IPS-20b (cell line): ENCODE data around the gene SLC25A45.
"Not testable (repeated sequence)": the region's sequence is repeated elsewhere in the genome, so short reads cannot be mapped to it uniquely, and the experiment has no call there.

Experiments
- H3K27ac ChIP-seq: one replicate; pipeline ENCODE4 v1.5.1; 2013; ENCODE audit warnings: low read length
- H3K27me3 ChIP-seq: 2 replicates; pipeline ENCODE4 v1.6.1; 2013; ENCODE audit warnings: mild to moderate bottlenecking, low read length, inconsistent platforms; ENCODE audit not compliant: insufficient read depth
- H3K36me3 ChIP-seq: 2 replicates; pipeline ENCODE4 v1.6.1; 2013; ENCODE audit warnings: low read depth, mild to moderate bottlenecking, inconsistent platforms, low read length, moderate library complexity; ENCODE audit not compliant: insufficient read depth
- H3K4me1 ChIP-seq: 2 replicates; pipeline ENCODE4 v1.6.1; 2013; ENCODE audit warnings: mild to moderate bottlenecking, control low read depth, inconsistent platforms, low read length, moderate library complexity; ENCODE audit not compliant: insufficient read depth
- H3K4me3 ChIP-seq: 2 replicates; pipeline ENCODE4 v1.5.1; 2013; ENCODE audit warnings: mild to moderate bottlenecking, low read length, inconsistent platforms
- H3K9ac ChIP-seq: 2 replicates; pipeline ENCODE4 v1.6.1; 2013; ENCODE audit warnings: low read depth, mild to moderate bottlenecking, inconsistent platforms, low read length, moderate library complexity
- H3K9me3 ChIP-seq: 2 replicates; pipeline ENCODE4 v1.6.1; 2013; ENCODE audit warnings: mild to moderate bottlenecking, low read depth, low read length, inconsistent platforms; ENCODE audit not compliant: insufficient read depth

Gene SLC25A45

GRCh38 chr11:65334696-65335295 is 47.6 kb downstream of the SLC25A45 start:
- Histone ChIP-seq H3K36me3 (peaks cover 15% of the 10 kb centered on the region), H3K9ac (peak overlapping the region; percentile 96), H3K9me3 (no peaks in the 10 kb centered on the region), H3K27me3 (no peaks in the 10 kb centered on the region), H3K4me1 (peaks cover 8% of the 10 kb centered on the region), H3K27ac (no peak overlapping the region), H3K4me3 (peak overlapping the region; percentile 89)

GRCh38 chr11:65332591-65332990 is 49.9 kb downstream of the SLC25A45 start:
- not testable (repeated sequence) for H3K9ac ChIP-seq, H3K9me3 ChIP-seq, H3K27ac ChIP-seq, H3K36me3 ChIP-seq, H3K27me3 ChIP-seq, H3K4me1 ChIP-seq, H3K4me3 ChIP-seq

DNA sequence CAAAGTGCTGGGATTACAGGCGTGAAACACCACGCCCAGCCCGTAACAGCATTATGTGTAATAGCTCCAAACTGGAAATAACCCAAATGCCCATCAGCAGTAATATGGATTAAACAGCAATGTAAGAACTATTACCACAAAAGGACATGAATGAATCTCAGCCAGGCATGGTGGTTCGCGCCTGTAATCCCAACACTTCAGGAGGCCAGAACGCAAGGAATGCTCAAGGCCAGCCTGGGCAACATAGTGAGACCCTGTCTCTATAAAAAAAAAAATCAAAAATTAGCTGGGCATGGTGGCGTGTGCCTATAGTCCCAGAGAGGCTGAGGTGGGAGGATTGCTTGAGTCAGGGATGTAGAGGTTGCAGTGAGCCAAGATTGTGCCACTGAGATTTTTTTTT is 51.9 kb downstream of the SLC25A45 start:
- Histone ChIP-seq H3K4me1 (peaks cover 8% of the 10 kb centered on the region), H3K9ac (no peak overlapping the region), H3K27ac (no peak overlapping the region), H3K36me3 (no peaks in the 10 kb centered on the region), H3K4me3 (no peak overlapping the region), H3K27me3 (peaks cover 6% of the 10 kb centered on the region), H3K9me3 (no peaks in the 10 kb centered on the region)

DNA sequence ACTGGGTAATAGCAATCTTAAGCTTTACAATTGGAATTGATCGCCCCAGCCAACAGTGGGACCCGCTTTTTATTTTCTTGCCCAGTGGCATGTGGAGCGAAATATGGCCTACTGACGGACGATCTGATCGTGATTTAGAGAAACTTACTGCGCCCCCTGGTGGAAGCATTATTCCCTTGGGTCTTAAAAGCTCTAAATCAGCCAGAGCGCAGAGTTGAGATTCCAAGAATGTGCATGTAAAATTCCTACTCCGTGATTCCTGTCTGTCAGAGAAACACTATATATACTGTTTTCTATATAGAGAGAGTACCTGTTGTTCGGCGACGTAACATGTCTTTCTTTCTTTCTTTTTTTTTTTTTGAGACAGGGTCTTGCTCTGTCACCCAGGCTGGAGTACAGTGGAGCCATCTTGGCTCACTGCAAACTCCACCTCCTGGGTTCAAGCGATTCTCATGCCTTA is 52.5 kb downstream of the SLC25A45 start:
- peaks cover 6% of the 10 kb centered on the region for H3K27me3 ChIP-seq
- no peaks in the 10 kb centered on the region for H3K36me3 ChIP-seq
- no peak overlapping the region for H3K9ac ChIP-seq
- H3K27ac ChIP-seq = no peak overlapping the region
- H3K4me3 ChIP-seq = no peak overlapping the region
- H3K9me3 ChIP-seq = no peaks in the 10 kb centered on the region
- H3K4me1 ChIP-seq = peaks cover 4% of the 10 kb centered on the region

DNA sequence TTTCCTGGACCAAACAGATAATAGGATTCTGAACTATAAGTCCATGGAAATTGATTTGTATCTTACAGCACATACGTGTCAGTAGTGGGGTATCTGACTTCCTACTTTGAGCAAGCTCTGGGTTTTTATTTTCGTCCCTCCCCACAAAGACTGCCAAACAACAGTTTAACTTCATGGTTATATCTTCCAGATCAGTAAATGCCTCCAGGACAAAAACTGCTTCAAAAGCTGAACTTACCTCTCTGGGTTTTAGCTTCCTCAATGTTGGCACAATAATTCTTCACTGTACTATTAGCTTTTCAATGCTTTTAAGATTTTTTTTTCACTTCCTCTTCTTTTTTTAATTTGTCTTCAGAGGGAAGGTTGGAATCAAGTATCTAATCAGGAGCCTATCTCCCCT is 53.0 kb downstream of the SLC25A45 start:
- no peak overlapping the region for H3K27ac ChIP-seq
- no peaks in the 10 kb centered on the region for H3K4me1 ChIP-seq
- no peak overlapping the region for H3K4me3 ChIP-seq
- no peaks in the 10 kb centered on the region for H3K36me3 ChIP-seq
- H3K27me3 ChIP-seq = peaks cover 6% of the 10 kb centered on the region
- no peaks in the 10 kb centered on the region for H3K9me3 ChIP-seq
- H3K9ac ChIP-seq = no peak overlapping the region

- Histone ChIP-seq H3K9me3 (no peaks in the 10 kb centered on the region), H3K4me1 (no peaks in the 10 kb centered on the region), H3K36me3 (peaks cover 7% of the 10 kb centered on the region), H3K4me3 (no peak overlapping the region), H3K27ac (no peak overlapping the region), H3K9ac (no peak overlapping the region), H3K27me3 (peaks cover 6% of the 10 kb centered on the region)
Observed at GRCh38 chr11:65327021-65327420, 55.4 kb downstream of the SLC25A45 start.

DNA sequence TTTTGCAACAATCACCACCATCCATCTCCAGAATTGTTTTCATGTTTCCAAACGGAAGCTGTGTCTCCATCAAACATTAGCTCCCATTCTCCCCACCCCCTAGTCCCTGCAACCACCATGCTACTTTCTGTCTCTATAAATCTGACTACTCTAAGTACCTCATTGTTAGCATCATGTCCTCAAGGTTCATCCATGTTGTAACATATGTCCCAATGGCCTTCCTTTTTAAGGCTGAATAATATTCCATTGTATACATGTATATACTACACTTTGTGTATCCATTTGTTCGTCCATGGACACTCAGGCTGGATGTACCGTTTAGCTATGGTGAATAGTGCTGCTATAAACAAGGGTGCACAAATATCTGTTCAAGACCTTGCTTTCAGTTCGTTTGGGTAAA is 57.0 kb downstream of the SLC25A45 start:
- peaks cover 23% of the 10 kb centered on the region for H3K36me3 ChIP-seq
- H3K4me1 ChIP-seq = no peaks in the 10 kb centered on the region
- H3K9ac ChIP-seq = no peak overlapping the region
- no peak overlapping the region for H3K27ac ChIP-seq
- H3K9me3 ChIP-seq = no peaks in the 10 kb centered on the region
- H3K27me3 ChIP-seq = peaks cover 6% of the 10 kb centered on the region
- no peak overlapping the region for H3K4me3 ChIP-seq
